Calu3 (cell line): ENCODE measurements around the gene MACROD2. TPM values are rescaled to one million over a fixed set of nuclear protein-coding genes. Genes with fewer than 3 reads are reported as not detected.

ENCODE experiments used
- BruUV-seq: library from RNA; stranded (reverse); fragments of 400-500 nt; replicated peaks from 2 replicates; lab custom pipeline; 2021; lab: Mats Ljungman, UMichigan
- CTCF ChIA-PET: fragments of 300-600 bp; sonication (Branson Sonifier 250); formaldehyde crosslinking; loops from one replicate; lab custom pipeline; 2022; ENCODE audit warnings: antibody characterized with exemption; lab: Charles Lee
- DNase-seq: peaks from one replicate; pipeline ENCODE4 v3.0.0; 2022
- H3K27ac Mint-ChIP-seq: one replicate; pipeline ENCODE4 v1.8.0; 2022; ENCODE audit warnings: mixed read lengths; ENCODE audit not compliant: unreplicated experiment
- H3K27me3 Mint-ChIP-seq: one replicate; pipeline ENCODE4 v1.8.0; 2022; ENCODE audit warnings: mixed read lengths; ENCODE audit not compliant: unreplicated experiment
- H3K36me3 Mint-ChIP-seq: one replicate; pipeline ENCODE4 v1.8.0; 2022; ENCODE audit warnings: mild to moderate bottlenecking, moderate library complexity, mixed read lengths; ENCODE audit not compliant: insufficient read depth, unreplicated experiment
- H3K4me1 Mint-ChIP-seq: one replicate; pipeline ENCODE4 v1.8.0; 2022; ENCODE audit warnings: mild to moderate bottlenecking, low read depth, mixed read lengths; ENCODE audit not compliant: unreplicated experiment
- H3K4me3 Mint-ChIP-seq: one replicate; pipeline ENCODE4 v1.8.0; 2022; ENCODE audit warnings: mild to moderate bottlenecking, low read depth, moderate library complexity, mixed read lengths; ENCODE audit not compliant: unreplicated experiment
- H3K9me3 Mint-ChIP-seq: one replicate; pipeline ENCODE4 v1.8.0; 2022; ENCODE audit warnings: low read depth, mixed read lengths; ENCODE audit not compliant: unreplicated experiment
- intact Hi-C: fragments of 100-400 bp; cut with micrococcal nuclease; formaldehyde crosslinking; loops from one replicate; pipeline ENCODE4 v1.10.0; 2022; ENCODE audit not compliant: unreplicated experiment
- total RNA-seq: library from RNA; stranded (reverse); gene quantifications from 2 replicates; pipeline ENCODE4 v1.2.3, GENCODE V29; 2022
- TF ChIP-seq, protein P1 (sequence below): fragments of 200-600 bp; IDR thresholded peaks from one replicate; pipeline ENCODE4 v1.8.0; 2022; ENCODE audit warnings: antibody characterized with exemption; ENCODE audit not compliant: unreplicated experiment

MACROD2 gene
- total RNA-seq, 1 experiment from 2014 or later = 29.4 TPM

DNA sequence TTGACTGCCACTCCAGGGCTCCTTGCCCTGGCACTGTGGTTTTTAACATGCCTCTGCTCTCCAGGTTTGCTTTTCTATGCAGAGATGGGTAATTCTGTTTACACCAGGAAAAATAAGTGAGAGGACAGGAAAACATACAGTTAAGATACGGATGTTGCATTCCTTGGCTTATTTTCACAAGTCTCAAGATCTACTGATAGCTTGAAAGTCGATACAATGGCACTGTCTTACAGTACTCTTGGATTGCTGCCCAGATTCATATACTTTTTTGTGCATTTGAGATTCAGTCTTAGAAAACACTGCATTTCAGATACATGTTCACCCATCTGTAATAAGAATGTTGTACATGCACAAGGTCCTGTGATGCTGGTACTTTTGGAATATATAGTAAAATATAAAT is 501.7 kb downstream of the MACROD2 start:
- DNase-seq = no peak
- CTCF ChIA-PET = interaction anchor here (0.8 kb wide), 1 partner anchor 159 kb away, joined by 3 read pairs; no protein-coding TSS in a partner anchor
- TF ChIP-seq, protein P1, sequence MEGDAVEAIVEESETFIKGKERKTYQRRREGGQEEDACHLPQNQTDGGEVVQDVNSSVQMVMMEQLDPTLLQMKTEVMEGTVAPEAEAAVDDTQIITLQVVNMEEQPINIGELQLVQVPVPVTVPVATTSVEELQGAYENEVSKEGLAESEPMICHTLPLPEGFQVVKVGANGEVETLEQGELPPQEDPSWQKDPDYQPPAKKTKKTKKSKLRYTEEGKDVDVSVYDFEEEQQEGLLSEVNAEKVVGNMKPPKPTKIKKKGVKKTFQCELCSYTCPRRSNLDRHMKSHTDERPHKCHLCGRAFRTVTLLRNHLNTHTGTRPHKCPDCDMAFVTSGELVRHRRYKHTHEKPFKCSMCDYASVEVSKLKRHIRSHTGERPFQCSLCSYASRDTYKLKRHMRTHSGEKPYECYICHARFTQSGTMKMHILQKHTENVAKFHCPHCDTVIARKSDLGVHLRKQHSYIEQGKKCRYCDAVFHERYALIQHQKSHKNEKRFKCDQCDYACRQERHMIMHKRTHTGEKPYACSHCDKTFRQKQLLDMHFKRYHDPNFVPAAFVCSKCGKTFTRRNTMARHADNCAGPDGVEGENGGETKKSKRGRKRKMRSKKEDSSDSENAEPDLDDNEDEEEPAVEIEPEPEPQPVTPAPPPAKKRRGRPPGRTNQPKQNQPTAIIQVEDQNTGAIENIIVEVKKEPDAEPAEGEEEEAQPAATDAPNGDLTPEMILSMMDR = no peak
- Mint-ChIP-seq H3K4me3 (no peak overlapping the region), H3K27ac (no peak overlapping the region), H3K36me3 (no peaks in the 10 kb centered on the region), H3K9me3 (no peaks in the 10 kb centered on the region), H3K4me1 (peaks cover 16% of the 10 kb centered on the region), H3K27me3 (no peaks in the 10 kb centered on the region)
- BruUV-seq = no TSS peak
- intact Hi-C loops = no loop called here

DNA sequence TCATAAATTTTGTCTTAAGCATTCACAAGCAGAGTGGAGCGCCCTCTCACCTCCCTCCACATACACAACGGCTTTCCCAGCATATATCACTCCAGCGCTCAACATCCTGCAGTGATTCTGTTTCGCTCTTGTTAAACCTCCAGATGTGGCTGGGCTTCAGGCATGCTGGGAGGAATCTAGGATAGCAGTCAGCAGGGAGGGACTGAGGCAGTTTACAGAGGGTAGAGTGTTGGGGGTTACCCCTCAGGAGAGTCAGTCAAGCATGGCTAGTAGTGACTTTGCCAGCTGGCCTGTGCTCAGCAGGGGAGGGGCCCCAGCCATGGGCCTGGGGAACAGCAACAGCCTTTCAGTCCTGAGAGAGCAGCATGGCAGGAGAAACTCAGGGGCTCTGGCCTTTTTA is 503.5 kb downstream of the MACROD2 start:
- BruUV-seq = no TSS peak
- Mint-ChIP-seq H3K27me3 (no peaks in the 10 kb centered on the region), H3K4me3 (no peak overlapping the region), H3K27ac (no peak overlapping the region), H3K4me1 (peaks cover 16% of the 10 kb centered on the region), H3K36me3 (no peaks in the 10 kb centered on the region), H3K9me3 (no peaks in the 10 kb centered on the region)
- no peak for DNase-seq
- TF ChIP-seq, protein P1 = no peak
- CTCF ChIA-PET = no interaction called here
- intact Hi-C loops = no loop called here

DNA sequence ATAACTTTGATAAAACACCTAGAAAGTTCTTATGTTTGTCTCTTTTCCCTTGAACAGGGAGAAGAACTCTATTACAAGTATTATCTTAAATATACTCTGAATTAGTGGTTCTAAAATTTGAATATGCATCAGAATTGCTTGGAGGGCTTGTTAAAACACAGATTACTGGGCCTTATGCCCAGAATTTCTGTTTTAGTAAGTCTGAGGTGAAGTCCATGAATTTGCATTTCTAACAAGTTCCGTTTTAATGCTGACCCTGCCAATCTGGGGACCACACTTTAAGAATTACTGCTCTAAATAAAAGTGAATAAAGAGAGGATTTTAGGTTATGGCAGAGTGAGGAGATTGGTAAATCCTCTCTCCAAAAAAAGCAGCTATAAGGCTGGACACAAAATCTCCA is 510.2 kb downstream of the MACROD2 start:
- CTCF ChIA-PET = no interaction called here
- Mint-ChIP-seq H3K4me1 (peaks cover 13% of the 10 kb centered on the region), H3K4me3 (no peak overlapping the region), H3K27ac (no peak overlapping the region), H3K9me3 (peaks cover 7% of the 10 kb centered on the region), H3K36me3 (no peaks in the 10 kb centered on the region), H3K27me3 (no peaks in the 10 kb centered on the region)
- intact Hi-C loops = no loop called here
- DNase-seq = no peak
- TF ChIP-seq, protein P1 = no peak
- no TSS peak for BruUV-seq

DNA sequence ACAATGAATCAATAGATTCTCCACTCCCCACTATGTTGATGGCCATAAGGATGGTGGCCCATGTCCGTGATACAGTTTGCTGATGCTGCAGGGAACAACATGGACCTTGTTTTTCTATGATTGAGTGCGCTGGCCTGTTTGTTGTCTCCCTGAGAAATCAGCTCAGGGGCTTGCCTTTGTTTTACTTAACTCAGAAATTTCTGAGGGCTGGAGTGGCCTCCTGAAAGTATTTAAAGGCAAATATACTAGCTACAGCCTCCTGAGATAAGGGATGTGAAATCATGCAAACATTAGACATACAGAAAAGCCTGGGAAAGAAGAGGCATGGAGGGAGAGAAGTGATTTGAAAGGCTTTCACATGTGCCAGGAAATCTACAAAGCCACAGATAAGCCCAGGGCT is 512.4 kb downstream of the MACROD2 start:
- BruUV-seq = no TSS peak
- Mint-ChIP-seq H3K4me3 (no peak overlapping the region), H3K27ac (no peak overlapping the region), H3K4me1 (peaks cover 13% of the 10 kb centered on the region), H3K27me3 (no peaks in the 10 kb centered on the region), H3K9me3 (peaks cover 7% of the 10 kb centered on the region), H3K36me3 (no peaks in the 10 kb centered on the region)
- intact Hi-C loops = no loop called here
- TF ChIP-seq, protein P1 = no peak
- CTCF ChIA-PET = no interaction called here
- no peak for DNase-seq
